Glutamatergic neuron (in vitro differentiated cells): ENCODE measurements around the gene ANO1. TPM values are rescaled to one million over a fixed set of nuclear protein-coding genes. Genes with fewer than 3 reads are reported as not detected.

Experiments
- DNase-seq: peaks from one replicate; pipeline ENCODE4 v3.0.0; 2022
- H3K27ac Mint-ChIP-seq: one replicate; pipeline ENCODE4 v1.8.0; 2020; ENCODE audit warnings: mild to moderate bottlenecking, mixed read lengths, inconsistent platforms; ENCODE audit not compliant: unreplicated experiment
- H3K27me3 Mint-ChIP-seq: one replicate; pipeline ENCODE4 v1.8.0; 2020; ENCODE audit warnings: mild to moderate bottlenecking, moderate library complexity, mixed read lengths, inconsistent platforms; ENCODE audit not compliant: unreplicated experiment
- H3K36me3 Mint-ChIP-seq: one replicate; pipeline ENCODE4 v1.8.0; 2020; ENCODE audit warnings: mild to moderate bottlenecking, mixed read lengths, inconsistent platforms; ENCODE audit not compliant: unreplicated experiment
- H3K4me1 Mint-ChIP-seq: one replicate; pipeline ENCODE4 v1.8.0; 2020; ENCODE audit warnings: mild to moderate bottlenecking, low read depth, mixed read lengths, inconsistent platforms; ENCODE audit not compliant: unreplicated experiment
- H3K4me3 Mint-ChIP-seq: one replicate; pipeline ENCODE4 v1.8.0; 2020; ENCODE audit warnings: mild to moderate bottlenecking, mixed read lengths, inconsistent platforms; ENCODE audit not compliant: unreplicated experiment
- H3K9me3 Mint-ChIP-seq: one replicate; pipeline ENCODE4 v1.8.0; 2020; ENCODE audit warnings: mild to moderate bottlenecking, moderate library complexity, mixed read lengths, inconsistent platforms; ENCODE audit not compliant: unreplicated experiment
- CTCF ChIP-seq: fragments of 200-600 bp; sonication (generic); IDR thresholded peaks from one replicate; pipeline ENCODE4 v1.5.0; 2021; ENCODE audit not compliant: partially characterized antibody, unreplicated experiment
- total RNA-seq: library from RNA; stranded (reverse); fragmentation: NEBNext Ultra II Directional; extraction: Animal tissue kit (Norgen Biotek cat#: 25700); gene quantifications from one replicate; pipeline ENCODE4 v1.2.1, GENCODE V29; 2021; ENCODE audit not compliant: unreplicated experiment

The ANO1 gene
- total RNA-seq, 1 donor from 2014 or later, result not detected

GRCh38 chr11:70068345-70068744 lies 9.8 kb upstream of the ANO1 start:
- Mint-ChIP-seq H3K4me3 (no peak overlapping the region), H3K4me1 (peaks cover 5% of the 10 kb centered on the region), H3K36me3 (no peaks in the 10 kb centered on the region), H3K27me3 (peaks cover 9% of the 10 kb centered on the region), H3K9me3 (peaks cover 5% of the 10 kb centered on the region), H3K27ac (no peak overlapping the region)
- TF ChIP-seq CTCF, result no peak
- DNase-seq, result no peak

GRCh38 chr11:70068950-70069349 lies 9.2 kb upstream of the ANO1 start:
- DNase-seq, result no peak
- Mint-ChIP-seq H3K4me1 (peaks cover 5% of the 10 kb centered on the region), H3K36me3 (no peaks in the 10 kb centered on the region), H3K27ac (no peak overlapping the region), H3K4me3 (no peak overlapping the region), H3K27me3 (peaks cover 12% of the 10 kb centered on the region), H3K9me3 (peaks cover 5% of the 10 kb centered on the region)
- TF ChIP-seq CTCF, result no peak

GRCh38 chr11:70070706-70071105 lies 7.4 kb upstream of the ANO1 start:
- Mint-ChIP-seq H3K4me3 (no peak overlapping the region), H3K9me3 (peaks cover 2% of the 10 kb centered on the region), H3K4me1 (peaks cover 3% of the 10 kb centered on the region), H3K27ac (no peak overlapping the region), H3K27me3 (peaks cover 11% of the 10 kb centered on the region), H3K36me3 (no peaks in the 10 kb centered on the region)
- no peak for DNase-seq
- TF ChIP-seq CTCF, result no peak

GRCh38 chr11:70071996-70072395 lies 6.1 kb upstream of the ANO1 start:
- Mint-ChIP-seq H3K27ac (no peak overlapping the region), H3K9me3 (no peaks in the 10 kb centered on the region), H3K36me3 (no peaks in the 10 kb centered on the region), H3K27me3 (peaks cover 11% of the 10 kb centered on the region), H3K4me3 (no peak overlapping the region), H3K4me1 (no peaks in the 10 kb centered on the region)
- TF ChIP-seq CTCF, result no peak
- no peak for DNase-seq

- no peaks in the 10 kb centered on the region for H3K4me1 Mint-ChIP-seq
- H3K36me3 Mint-ChIP-seq, result no peaks in the 10 kb centered on the region
- no peak for DNase-seq
- no peak overlapping the region for H3K4me3 Mint-ChIP-seq
- TF ChIP-seq CTCF, result no peak
- H3K9me3 Mint-ChIP-seq, result no peaks in the 10 kb centered on the region
- H3K27ac Mint-ChIP-seq, result no peak overlapping the region
- peaks cover 13% of the 10 kb centered on the region for H3K27me3 Mint-ChIP-seq
Observed at GRCh38 chr11:70072461-70072860, 5.7 kb upstream of the ANO1 start.
